Fibroblast of skin of right quadriceps (primary cell): Measurements from ENCODE around the gene EPB41L2.
"Not testable (repeated sequence)": the region's sequence is repeated elsewhere in the genome, so short reads cannot be mapped to it uniquely, and the experiment has no call there.

Experiments used
- DNase-seq: peaks from one replicate; pipeline ENCODE4 v3.0.0-alpha.2; 2013

The EPB41L2 gene

DNA sequence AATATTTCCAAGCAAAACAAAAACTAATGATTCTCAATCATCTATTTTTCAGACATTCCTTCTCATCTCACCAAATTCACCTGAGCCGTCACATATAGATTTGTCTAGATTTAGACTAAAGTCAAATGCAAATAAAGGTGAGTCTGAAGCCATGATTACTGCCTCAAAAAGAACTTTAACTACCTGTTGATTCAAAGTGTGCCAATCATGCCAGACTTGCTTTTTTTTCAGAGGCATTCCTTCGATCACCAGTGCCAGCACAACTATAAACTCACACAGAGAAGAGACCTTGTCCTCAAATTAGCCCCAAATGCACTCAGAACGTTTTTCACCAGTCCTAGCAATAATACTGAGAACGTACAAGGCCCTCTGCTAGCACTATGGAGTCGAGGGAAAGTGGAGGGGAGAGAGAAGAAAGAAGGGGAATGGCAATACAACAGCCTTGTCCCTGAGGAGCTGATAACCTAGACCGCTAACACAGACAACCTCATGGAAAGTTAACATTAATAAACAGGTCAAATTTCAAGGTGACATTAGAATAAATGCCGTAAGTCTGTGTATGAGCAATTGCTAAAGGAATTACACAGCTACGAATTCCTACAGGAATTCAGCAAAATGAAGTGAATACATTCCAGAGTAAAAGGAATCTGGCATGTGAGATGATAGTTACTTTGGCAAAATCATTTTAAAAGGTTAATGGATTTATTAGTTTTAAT, 60.9 kb downstream of the EPB41L2 start:
- peak; percentile 52 for DNase-seq

- no peak for DNase-seq
Observed at GRCh38 chr6:131001111-131001736, 61.8 kb downstream of the EPB41L2 start.

DNA sequence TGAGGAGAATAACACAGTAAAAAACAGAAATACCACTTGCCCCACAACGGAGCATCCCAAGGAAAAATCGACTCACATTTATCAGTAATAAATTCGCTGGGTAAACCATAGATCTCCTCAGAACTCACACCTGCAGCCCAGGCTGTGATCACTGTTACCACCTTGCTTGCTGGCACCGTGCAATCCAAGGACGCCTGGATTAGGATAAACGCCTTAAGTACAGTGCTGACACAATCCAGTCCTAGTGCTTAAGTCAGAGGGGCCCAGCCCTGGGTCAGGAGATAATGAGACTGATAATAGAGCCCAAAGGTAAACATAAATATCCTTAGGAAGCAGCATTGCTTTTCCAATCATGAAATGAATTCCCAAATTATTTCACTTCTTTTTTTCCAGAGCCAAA, 62.5 kb downstream of the EPB41L2 start:
- DNase-seq, result no peak

DNA sequence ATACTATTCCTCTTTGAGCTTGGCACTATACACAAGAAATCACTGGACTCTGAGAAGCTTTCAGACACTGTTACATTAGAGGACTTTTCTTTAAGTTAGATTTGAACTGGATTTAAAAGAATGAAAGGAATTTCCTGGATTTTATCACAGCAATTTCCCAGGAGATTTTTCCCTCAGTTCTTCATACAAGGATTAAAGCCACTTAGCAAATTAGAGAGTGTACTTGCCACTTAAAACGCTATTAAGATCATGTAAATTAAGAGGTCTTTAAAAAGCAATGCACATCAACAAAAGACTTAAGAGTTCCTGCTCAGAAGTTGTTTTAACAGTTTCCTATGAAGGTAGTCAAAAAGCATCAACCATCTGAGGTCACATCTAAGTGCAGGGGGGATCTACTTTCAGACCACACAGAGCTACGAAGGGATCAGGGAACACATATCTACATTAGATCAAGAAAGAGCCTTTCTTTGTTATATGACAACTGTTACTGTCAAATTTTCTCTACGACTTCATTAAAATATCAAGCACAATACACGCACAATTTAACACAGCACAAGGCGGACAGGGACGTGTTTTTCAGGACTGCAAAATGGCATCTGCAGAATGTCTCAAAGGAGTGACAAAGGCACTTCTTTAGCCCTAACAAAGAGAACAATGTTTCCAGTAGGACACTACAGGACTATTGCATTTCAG, 65.8 kb downstream of the EPB41L2 start:
- peak; percentile 79 for DNase-seq

- no peak for DNase-seq
Observed at GRCh38 chr6:130996635-130997034, 66.4 kb downstream of the EPB41L2 start.

- DNase-seq, result no peak
Observed at GRCh38 chr6:130995783-130996447, 67.1 kb downstream of the EPB41L2 start.

DNA sequence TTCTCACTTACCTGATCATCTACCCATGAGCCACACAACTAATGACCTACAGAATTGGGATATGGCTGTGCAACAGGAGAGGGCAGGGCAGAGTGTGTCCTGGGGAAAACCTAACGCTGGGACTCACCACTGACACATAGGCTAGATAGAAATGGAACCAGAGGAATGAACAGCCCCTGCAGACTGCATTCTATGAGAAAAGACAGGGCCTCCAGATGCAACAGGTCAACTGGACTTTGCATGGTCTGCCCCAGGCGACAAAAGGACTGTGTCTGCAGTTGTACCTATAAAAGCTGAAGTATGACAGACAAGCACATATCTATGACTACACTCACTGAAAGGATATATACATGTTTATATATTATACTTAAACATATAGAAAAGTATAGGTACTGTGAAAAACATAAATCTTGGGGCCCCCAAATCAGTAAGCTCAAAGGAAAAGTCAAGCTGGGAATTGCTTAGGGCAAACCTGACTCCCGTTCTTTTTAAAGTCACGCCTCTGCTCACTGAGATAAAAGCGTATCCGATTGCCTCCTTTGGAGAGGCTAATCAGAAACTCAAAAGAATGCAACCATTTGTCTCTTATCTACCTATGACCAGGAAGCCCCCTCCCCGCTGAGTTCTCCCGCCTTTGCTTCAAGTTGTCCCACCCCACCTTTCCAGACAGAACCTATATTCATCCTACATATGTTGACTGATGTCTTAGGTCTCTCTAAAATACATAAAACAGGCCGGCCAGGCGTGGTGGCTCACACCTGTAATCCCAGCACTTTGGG, 68.5 kb downstream of the EPB41L2 start:
- DNase-seq, result no peak

GRCh38 chr6:130993292-130993765, 69.7 kb downstream of the EPB41L2 start:
- DNase-seq, result no peak

DNA sequence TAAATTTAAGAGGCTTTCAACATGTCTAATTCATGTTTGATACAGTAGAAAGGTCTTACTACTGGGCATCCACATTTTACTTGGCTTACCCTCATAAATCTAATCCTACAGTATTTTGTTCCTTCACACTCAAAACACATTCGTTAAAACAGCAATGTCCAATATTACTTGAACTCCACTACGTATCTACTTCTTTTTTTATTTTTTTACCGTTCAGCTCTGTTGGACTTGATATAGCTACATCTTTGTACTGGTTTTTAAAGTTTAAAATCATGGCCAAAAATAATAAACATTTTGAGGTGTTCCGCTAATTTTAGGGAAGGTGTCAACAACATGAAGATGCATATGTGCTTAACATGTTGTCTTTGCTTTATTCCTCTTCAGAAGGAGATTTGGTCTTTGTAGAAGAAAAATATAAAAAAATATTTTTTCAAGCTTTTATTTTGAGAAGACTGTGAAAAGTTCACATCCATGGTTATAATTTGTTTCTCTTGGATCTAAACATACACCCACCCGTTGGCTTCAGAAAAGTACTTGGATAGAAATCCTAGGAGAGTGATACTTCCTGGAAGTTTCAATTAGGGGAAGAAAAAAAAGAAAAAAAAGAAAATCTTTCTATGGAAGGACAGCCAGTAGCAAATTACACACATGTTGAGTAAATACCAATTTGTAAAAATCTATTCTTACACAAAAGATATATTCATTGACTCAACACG, 71.5 kb downstream of the EPB41L2 start:
- no peak for DNase-seq

- DNase-seq, result not testable (repeated sequence)
Observed at GRCh38 chr6:130987539-130987938, 75.5 kb downstream of the EPB41L2 start.

DNA sequence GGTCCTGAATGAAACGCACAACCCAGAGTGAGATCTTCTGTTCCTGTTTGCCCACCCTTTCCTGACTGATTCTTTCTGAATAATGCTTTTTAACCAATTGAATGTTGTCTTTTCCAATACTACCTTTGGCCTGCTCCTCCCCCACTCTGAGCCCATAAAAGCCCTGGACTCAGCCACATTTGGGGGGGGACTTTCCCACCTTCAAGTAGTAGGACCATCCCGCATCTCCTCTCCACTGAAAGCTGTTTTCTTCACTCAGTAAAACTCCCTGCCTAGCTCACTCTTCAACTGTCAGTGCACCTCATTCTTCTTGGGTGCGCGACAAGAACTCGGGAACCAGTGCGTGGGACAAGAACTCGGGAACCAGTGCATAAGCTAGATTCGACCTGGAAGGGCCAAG, 77.9 kb downstream of the EPB41L2 start:
- DNase-seq, result no peak

GRCh38 chr6:130982941-130983456, 80.0 kb downstream of the EPB41L2 start:
- peak; percentile 28 for DNase-seq

GRCh38 chr6:130982135-130982534, 80.9 kb downstream of the EPB41L2 start:
- no peak for DNase-seq

DNA sequence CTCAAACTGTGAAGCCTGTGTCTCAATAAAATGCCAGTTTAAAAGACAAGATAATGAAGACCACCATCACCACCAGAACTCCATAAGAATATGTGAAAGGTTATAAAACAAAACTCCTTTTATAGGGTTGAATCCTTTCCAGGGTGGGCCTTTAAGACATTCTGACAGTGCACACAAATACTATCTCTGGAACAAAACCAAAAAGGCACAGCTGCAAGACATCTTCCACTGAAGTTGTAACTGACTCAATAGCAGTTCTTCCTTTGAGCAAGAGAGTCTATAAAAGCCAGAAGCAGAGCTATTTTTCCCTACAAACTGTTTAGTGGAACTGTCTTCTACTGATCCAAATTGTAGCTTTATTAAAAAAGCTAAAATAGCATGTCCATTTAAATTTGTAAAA, 81.6 kb downstream of the EPB41L2 start:
- peak; percentile 64 for DNase-seq

GRCh38 chr6:130980310-130981032, 82.6 kb downstream of the EPB41L2 start:
- DNase-seq, result no peak

- DNase-seq, result no peak
Observed at GRCh38 chr6:130978660-130979396, 84.2 kb downstream of the EPB41L2 start.

DNA sequence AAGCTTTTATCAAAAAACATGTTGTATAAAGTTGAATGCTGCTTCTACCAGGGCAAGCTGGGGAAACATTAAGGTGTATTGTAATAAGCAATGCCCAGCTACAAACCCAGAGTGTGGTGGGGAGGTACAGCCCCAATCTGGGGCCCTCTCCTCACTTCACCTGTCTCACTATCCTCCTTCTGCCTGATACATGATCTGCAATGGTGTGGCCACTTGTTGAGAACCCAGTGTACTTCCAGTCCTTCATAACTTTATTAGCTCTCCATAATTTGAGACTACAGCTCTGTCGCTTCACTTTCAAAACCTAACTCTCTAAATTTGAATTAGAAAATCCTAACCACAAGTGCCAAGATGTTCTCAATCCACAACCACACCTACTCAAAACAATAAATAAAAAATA, 84.9 kb downstream of the EPB41L2 start:
- DNase-seq, result no peak

DNA sequence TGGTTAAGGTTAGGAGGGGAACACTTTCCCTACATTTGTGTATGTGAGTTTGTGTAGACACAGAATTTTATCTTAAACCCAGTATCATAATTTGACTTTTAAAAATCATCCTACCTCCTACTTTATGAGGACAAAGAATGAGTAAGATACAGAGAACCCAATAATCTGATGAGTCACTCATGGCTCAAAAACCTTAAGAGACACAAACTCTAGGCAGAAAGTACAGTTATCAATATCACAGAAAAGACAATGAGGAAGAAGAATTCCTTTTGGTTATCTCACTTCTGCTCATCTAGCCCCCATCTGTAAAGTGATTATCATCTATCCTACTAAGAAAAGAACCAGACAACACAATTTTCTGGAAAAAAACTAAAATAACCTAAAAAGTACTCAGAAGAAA, 87.7 kb downstream of the EPB41L2 start:
- no peak for DNase-seq

- no peak for DNase-seq
Observed at GRCh38 chr6:130973521-130974277, 89.3 kb downstream of the EPB41L2 start.
